LNCAP (cell line): Measurements from ENCODE around the gene SERPINE2.

Source experiments
- TF ChIP-seq, protein P1 (sequence below): fragments of 450-650 bp; IDR thresholded peaks from 2 replicates; pipeline ENCODE4 v1.5.1; 2017; ENCODE audit warnings: mild to moderate bottlenecking

The SERPINE2 gene

DNA sequence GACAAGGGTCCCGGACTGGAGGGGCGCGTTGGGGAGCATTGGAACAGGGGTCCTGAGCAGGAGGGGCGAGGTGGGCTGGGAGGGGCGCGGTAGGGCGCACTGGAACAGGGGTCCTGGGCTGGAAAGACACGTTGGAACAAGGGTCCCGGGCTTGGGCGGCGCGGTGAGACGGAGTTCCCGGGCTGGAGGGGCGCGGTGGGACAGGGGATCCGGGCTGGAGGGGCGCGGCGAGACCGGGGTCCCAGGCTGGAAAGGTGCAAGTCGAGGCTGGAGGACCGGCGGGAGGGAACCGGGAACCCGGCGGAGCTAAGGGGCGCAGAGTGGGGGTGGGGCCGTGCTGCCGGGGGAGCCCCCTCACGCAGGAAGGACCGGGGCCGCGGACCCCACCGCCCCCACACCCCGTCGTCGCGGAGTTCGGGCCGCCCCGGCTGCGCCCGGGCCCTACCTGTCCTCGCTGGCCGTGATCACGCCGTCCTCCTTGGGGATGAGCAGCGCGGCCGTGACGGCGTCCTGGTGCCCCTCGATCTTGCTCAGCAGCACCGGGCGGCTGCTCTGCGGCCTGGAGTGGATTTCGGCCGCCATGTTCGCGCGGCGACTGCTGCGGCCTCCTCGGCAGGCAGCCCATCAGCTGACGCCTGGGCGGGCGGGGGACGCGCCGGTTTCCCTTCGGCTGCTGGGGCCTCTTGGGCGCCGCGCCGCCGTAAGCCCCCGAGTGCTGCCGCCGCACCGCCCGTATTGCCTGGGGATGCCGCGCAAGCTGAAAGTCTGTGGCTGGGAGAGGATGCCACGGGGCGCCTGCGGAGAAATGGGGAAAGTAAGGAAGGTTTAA lies 94.2 kb downstream of the SERPINE2 start, which contains the start of gene WDFY1:
Gene WDFY1, minus strand, starts transcription at position 633 of the 829 bp plus-strand sequence. Its CDS starts 51 bp downstream, at position 582.
- TF ChIP-seq, protein P1, sequence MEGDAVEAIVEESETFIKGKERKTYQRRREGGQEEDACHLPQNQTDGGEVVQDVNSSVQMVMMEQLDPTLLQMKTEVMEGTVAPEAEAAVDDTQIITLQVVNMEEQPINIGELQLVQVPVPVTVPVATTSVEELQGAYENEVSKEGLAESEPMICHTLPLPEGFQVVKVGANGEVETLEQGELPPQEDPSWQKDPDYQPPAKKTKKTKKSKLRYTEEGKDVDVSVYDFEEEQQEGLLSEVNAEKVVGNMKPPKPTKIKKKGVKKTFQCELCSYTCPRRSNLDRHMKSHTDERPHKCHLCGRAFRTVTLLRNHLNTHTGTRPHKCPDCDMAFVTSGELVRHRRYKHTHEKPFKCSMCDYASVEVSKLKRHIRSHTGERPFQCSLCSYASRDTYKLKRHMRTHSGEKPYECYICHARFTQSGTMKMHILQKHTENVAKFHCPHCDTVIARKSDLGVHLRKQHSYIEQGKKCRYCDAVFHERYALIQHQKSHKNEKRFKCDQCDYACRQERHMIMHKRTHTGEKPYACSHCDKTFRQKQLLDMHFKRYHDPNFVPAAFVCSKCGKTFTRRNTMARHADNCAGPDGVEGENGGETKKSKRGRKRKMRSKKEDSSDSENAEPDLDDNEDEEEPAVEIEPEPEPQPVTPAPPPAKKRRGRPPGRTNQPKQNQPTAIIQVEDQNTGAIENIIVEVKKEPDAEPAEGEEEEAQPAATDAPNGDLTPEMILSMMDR: no peak

GRCh38 chr2:223944166-223944702 lies 94.9 kb downstream of the SERPINE2 start:
- TF ChIP-seq, protein P1: no peak

- TF ChIP-seq, protein P1: no peak
Measured at GRCh38 chr2:223943561-223944008, 95.5 kb downstream of the SERPINE2 start.

DNA sequence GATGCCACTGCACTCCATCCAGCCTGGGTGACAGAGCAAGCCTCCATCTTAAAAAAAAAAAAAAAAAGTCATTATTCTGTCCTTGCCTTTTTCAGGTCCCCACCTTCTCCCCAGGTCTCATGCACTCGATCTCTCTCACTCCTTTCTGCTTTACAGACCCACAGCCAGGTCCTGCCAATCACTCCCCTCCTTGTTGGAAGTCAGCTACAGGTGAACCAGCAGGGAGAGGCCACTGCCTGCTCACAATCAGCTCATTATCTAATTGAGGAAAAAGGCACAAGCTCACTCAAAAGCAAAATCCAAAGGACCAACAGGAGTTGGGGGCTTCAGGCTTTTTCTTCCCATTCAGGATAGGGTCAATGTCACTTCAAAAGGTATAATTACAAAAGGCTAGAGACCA lies 96.0 kb downstream of the SERPINE2 start:
- TF ChIP-seq, protein P1: no peak

DNA sequence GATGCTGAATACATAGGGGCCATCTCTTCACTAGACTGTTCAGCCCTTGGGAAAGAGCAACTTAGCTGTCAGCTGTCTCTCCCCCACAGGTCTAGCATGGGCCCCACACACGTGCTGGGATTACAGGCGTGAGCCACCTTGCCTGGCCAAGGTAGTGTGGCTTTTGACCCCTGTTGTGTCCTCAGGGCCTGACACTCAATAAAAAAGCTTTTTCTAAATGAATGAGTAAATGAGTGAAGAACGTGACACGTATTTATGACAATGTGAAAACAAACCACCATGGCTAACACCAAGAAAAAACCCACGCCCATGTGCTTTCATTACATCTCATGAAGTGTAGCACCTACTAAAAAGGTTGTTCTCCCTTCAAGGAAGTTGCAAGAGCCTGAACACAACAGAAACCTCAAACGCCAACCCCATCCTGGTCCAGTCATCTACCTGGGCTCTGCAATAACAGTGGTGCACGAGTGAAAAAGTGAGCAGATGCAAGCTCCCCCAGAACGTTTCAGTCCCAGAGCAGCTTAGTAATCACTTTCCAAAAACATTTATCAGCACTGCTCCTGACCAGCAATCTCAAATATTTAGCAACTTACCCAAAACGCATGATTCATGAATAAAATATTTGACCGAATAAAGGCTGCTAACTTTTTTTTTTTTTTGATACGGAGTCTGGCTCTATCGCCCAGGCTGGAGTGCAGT lies 97.4 kb downstream of the SERPINE2 start:
- TF ChIP-seq, protein P1: no peak

GRCh38 chr2:223937535-223937934 lies 101.6 kb downstream of the SERPINE2 start:
- TF ChIP-seq, protein P1: no peak

- TF ChIP-seq, protein P1: no peak
Measured at GRCh38 chr2:223936862-223937326, 102.2 kb downstream of the SERPINE2 start.
